H1 (cell line): Measurements from ENCODE around the gene RARRES1.

Experiments
- CREB1 ChIP-seq: IDR thresholded peaks from 2 replicates; pipeline ENCODE4 v1.6.1; 2012; ENCODE audit warnings: inconsistent platforms
- E2F6 ChIP-seq: IDR thresholded peaks from 2 replicates; pipeline ENCODE4 v1.6.1; 2012; ENCODE audit warnings: inconsistent platforms
- EGR1 ChIP-seq: IDR thresholded peaks from 2 replicates; pipeline ENCODE4 v1.6.1; 2011; ENCODE audit warnings: low read depth, low read length, borderline replicate concordance
- EP300 ChIP-seq, 2 experiments: IDR thresholded peaks; 1 replicate in 1 of 2; 2 replicates in 1 of 2; pipeline ENCODE4 v1.6.1; 2011 to 2012; ENCODE audit warnings: low read depth in 2 of 2, low read length in 2 of 2, mild to moderate bottlenecking in 2 of 2, borderline replicate concordance in 1 of 2, inconsistent platforms in 1 of 2, moderate library complexity in 1 of 2
- EZH2 ChIP-seq: fragments of 200-600 bp; sonication (generic); IDR thresholded peaks from 2 replicates; pipeline ENCODE4 v1.7.1; 2012; ENCODE audit warnings: low read depth, mild to moderate bottlenecking, moderate library complexity, low read length, inconsistent platforms; ENCODE audit not compliant: severe bottlenecking
- GABPA ChIP-seq: IDR thresholded peaks from 2 replicates; pipeline ENCODE4 v1.6.1; 2011; ENCODE audit warnings: mild to moderate bottlenecking, low read length, moderate library complexity, borderline replicate concordance; ENCODE audit not compliant: insufficient read depth
- MAFK ChIP-seq: IDR thresholded peaks from 2 replicates; pipeline ENCODE4 v1.6.1; 2012; ENCODE audit warnings: low read depth, mild to moderate bottlenecking, improper control_type of control experiment, low read length
- POLR2A ChIP-seq, 2 experiments: IDR thresholded peaks; 1 replicate in 1 of 2; 2 replicates in 1 of 2; pipeline ENCODE4 v1.6.1; 2011; ENCODE audit warnings: low read depth in 2 of 2, low read length in 2 of 2, mild to moderate bottlenecking in 2 of 2; ENCODE audit errors: control extremely low read depth in 1 of 2
- RAD21 ChIP-seq, 2 experiments: IDR thresholded peaks in 1 of 2; conservative IDR thresholded peaks in 1 of 2; 2 replicates each; pipeline ENCODE4 v1.6.1; 2011; ENCODE audit warnings: low read depth in 2 of 2, low read length in 2 of 2, improper control_type of control experiment in 1 of 2, inconsistent platforms in 1 of 2, mild to moderate bottlenecking in 1 of 2, moderate library complexity in 1 of 2
- TCF12 ChIP-seq: IDR thresholded peaks from 2 replicates; pipeline ENCODE4 v1.6.1; 2011; ENCODE audit warnings: low read depth, mild to moderate bottlenecking, low read length
- TF ChIP-seq, protein P1 (sequence below), 3 experiments: IDR thresholded peaks; 1 replicate in 2 of 3; 2 replicates in 1 of 3; pipeline versions ENCODE4 v1.5.1 to v1.6.1; 2011; ENCODE audit warnings: low read length in 3 of 3, mild to moderate bottlenecking in 3 of 3, inconsistent platforms in 2 of 3, low read depth in 1 of 3, moderate library complexity in 1 of 3; ENCODE audit not compliant: insufficient read depth in 1 of 3; ENCODE audit errors: control extremely low read depth in 1 of 3
- TF ChIP-seq, protein P2 (sequence below): IDR thresholded peaks from 2 replicates; pipeline ENCODE4 v1.6.1; 2011; ENCODE audit warnings: low read length, improper control_type of control experiment

DNA sequence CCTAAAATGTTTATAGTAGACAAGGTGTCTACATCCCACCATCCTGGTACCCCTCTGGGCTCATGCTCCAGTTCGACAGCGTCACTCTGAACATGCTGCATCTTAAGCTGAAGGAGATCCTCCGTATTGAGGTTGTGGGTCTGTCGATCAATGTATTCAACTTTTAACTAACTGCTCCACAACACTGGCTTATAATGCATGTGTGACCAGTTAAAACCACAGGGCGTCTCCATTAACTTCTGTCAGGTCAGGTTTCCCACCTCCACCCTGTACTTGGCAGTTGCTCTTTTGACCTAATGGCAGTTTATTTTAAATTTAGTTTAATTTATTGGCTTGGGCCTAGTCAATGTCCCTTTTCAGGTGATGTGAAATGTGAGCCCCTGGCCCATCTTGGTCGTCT, 17.8 kb upstream of the RARRES1 start:
- no peak for TF ChIP-seq EZH2
- no peak for TF ChIP-seq MAFK
- TF ChIP-seq CREB1 = no peak
- no peak for TF ChIP-seq TCF12
- no peak for TF ChIP-seq EP300 (IDR thresholded peaks at IDR 0.05; ENCODE audit: borderline replicate concordance in 1 of 2, low read depth in 2 of 2, low read length in 2 of 2)
- TF ChIP-seq, protein P1, sequence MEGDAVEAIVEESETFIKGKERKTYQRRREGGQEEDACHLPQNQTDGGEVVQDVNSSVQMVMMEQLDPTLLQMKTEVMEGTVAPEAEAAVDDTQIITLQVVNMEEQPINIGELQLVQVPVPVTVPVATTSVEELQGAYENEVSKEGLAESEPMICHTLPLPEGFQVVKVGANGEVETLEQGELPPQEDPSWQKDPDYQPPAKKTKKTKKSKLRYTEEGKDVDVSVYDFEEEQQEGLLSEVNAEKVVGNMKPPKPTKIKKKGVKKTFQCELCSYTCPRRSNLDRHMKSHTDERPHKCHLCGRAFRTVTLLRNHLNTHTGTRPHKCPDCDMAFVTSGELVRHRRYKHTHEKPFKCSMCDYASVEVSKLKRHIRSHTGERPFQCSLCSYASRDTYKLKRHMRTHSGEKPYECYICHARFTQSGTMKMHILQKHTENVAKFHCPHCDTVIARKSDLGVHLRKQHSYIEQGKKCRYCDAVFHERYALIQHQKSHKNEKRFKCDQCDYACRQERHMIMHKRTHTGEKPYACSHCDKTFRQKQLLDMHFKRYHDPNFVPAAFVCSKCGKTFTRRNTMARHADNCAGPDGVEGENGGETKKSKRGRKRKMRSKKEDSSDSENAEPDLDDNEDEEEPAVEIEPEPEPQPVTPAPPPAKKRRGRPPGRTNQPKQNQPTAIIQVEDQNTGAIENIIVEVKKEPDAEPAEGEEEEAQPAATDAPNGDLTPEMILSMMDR (IDR thresholded peaks at IDR 0.05; ENCODE audit: control extremely low read depth in 1 of 3, insufficient read depth in 1 of 3, low read depth in 1 of 3, low read length in 3 of 3) = no peak
- TF ChIP-seq, protein P2, sequence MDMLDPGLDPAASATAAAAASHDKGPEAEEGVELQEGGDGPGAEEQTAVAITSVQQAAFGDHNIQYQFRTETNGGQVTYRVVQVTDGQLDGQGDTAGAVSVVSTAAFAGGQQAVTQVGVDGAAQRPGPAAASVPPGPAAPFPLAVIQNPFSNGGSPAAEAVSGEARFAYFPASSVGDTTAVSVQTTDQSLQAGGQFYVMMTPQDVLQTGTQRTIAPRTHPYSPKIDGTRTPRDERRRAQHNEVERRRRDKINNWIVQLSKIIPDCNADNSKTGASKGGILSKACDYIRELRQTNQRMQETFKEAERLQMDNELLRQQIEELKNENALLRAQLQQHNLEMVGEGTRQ = no peak
- TF ChIP-seq RAD21 (IDR thresholded peaks at IDR 0.05 in 1 of 2, conservative IDR thresholded peaks at IDR 0.05 in 1 of 2; ENCODE audit: low read depth in 2 of 2, low read length in 2 of 2) = no peak
- no peak for TF ChIP-seq POLR2A (IDR thresholded peaks at IDR 0.05; ENCODE audit: control extremely low read depth in 1 of 2, low read depth in 2 of 2, low read length in 2 of 2)
- no peak for TF ChIP-seq GABPA
- no peak for TF ChIP-seq EGR1
- no peak for TF ChIP-seq E2F6
